GM12878 (cell line): Measurements from ENCODE around the gene PRRC2B.

ENCODE experiments used
- ASH2L ChIP-seq: fragments of 300-600, 200-600 bp; sonication (generic); IDR thresholded peaks from 2 replicates; pipeline ENCODE4 v1.6.1; 2017; ENCODE audit warnings: low read depth, mild to moderate bottlenecking, borderline replicate concordance
- CEBPB ChIP-seq, 2 experiments: fragments of 150-350 bp in 1 of 2; IDR thresholded peaks; 2 replicates each; pipeline ENCODE4 v1.6.1; 2012 to 2014; ENCODE audit warnings: low read depth in 2 of 2, low read length in 2 of 2, borderline replicate concordance in 1 of 2, inconsistent platforms in 1 of 2
- EGR1 ChIP-seq, 2 experiments: IDR thresholded peaks; 1 replicate in 1 of 2; 2 replicates in 1 of 2; pipeline ENCODE4 v1.6.1; 2011 to 2012; ENCODE audit warnings: low read depth in 2 of 2, low read length in 2 of 2, borderline replicate concordance in 1 of 2, mild to moderate bottlenecking in 1 of 2, moderate library complexity in 1 of 2
- EZH2 ChIP-seq: IDR thresholded peaks from 2 replicates; pipeline ENCODE4 v1.6.1; 2012; ENCODE audit warnings: low read depth, mild to moderate bottlenecking, control low read depth, inconsistent platforms, low read length, borderline replicate concordance; ENCODE audit not compliant: control insufficient read depth
- JUNB ChIP-seq: IDR thresholded peaks from 2 replicates; pipeline ENCODE4 v1.6.1; 2016; ENCODE audit warnings: antibody characterized with exemption, mild to moderate bottlenecking
- JUND ChIP-seq: IDR thresholded peaks from 2 replicates; pipeline ENCODE4 v1.6.1; 2012; ENCODE audit warnings: low read depth, mild to moderate bottlenecking, low read length, improper control_type of control experiment, moderate library complexity
- MYC ChIP-seq: IDR thresholded peaks from 2 replicates; pipeline ENCODE4 v1.6.1; 2011; ENCODE audit warnings: mild to moderate bottlenecking, low read length, moderate library complexity, inconsistent platforms; ENCODE audit not compliant: insufficient read depth, insufficient replicate concordance, insufficient read length, severe bottlenecking
- POLR2A ChIP-seq: IDR thresholded peaks from 2 replicates; pipeline ENCODE4 v1.6.1; 2011; ENCODE audit warnings: low read depth, mild to moderate bottlenecking, low read length
- RBBP5 ChIP-seq: fragments of 200-600 bp; sonication (generic); conservative IDR thresholded peaks from 2 replicates; pipeline ENCODE4 v1.6.1; 2016
- ZNF274 ChIP-seq: IDR thresholded peaks from one replicate; pipeline ENCODE4 v1.8.0; 2011; ENCODE audit not compliant: insufficient read length, insufficient read depth
- ZZZ3 ChIP-seq: IDR thresholded peaks from 2 replicates; pipeline ENCODE4 v1.6.1; 2011; ENCODE audit warnings: low read depth; ENCODE audit not compliant: control insufficient read depth, insufficient read length
- TF ChIP-seq, protein P1 (sequence below): fragments of 450-650 bp; IDR thresholded peaks from 2 replicates; pipeline ENCODE4 v1.6.1; 2016; ENCODE audit warnings: mild to moderate bottlenecking
- TF ChIP-seq, protein P2 (sequence below), 3 experiments: IDR thresholded peaks in 2 of 3; conservative IDR thresholded peaks in 1 of 3; 2 replicates each; pipeline ENCODE4 v1.5.1; 2011; ENCODE audit warnings: low read depth in 3 of 3, low read length in 3 of 3, mild to moderate bottlenecking in 3 of 3, control low read depth in 2 of 3, moderate library complexity in 2 of 3, inconsistent platforms in 1 of 3, mixed read lengths in 1 of 3; ENCODE audit not compliant: control insufficient read depth in 2 of 3, insufficient read depth in 1 of 3; ENCODE audit errors: extremely low read depth in 1 of 3
- TF ChIP-seq, protein P3 (sequence below): fragments of 450-650 bp; IDR thresholded peaks from 2 replicates; pipeline ENCODE4 v1.6.1; 2018; ENCODE audit warnings: mild to moderate bottlenecking, low read depth, moderate library complexity; ENCODE audit not compliant: partially characterized antibody

DNA sequence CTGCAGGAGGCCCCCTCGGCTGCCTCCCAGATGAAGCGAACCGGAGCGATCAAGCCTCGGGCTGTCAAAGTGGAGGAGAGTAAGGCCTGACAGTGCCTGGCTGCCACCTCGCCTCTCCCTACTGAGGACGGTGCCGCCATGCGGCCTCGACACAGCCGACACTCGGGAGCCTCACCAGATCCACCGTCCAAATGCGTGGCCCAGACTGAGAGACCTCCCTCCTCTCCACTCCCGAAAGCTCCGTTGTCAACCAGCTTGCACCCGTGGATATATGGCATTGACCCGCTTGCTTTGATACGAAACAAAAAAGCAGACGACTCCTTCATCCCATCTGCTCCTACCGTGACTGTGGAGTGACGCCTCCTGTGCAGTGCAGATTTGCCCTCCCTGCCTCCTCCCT lies 101.9 kb downstream of the PRRC2B start:
- TF ChIP-seq, protein P1, sequence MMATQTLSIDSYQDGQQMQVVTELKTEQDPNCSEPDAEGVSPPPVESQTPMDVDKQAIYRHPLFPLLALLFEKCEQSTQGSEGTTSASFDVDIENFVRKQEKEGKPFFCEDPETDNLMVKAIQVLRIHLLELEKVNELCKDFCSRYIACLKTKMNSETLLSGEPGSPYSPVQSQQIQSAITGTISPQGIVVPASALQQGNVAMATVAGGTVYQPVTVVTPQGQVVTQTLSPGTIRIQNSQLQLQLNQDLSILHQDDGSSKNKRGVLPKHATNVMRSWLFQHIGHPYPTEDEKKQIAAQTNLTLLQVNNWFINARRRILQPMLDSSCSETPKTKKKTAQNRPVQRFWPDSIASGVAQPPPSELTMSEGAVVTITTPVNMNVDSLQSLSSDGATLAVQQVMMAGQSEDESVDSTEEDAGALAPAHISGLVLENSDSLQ: no peak
- TF ChIP-seq, protein P2, sequence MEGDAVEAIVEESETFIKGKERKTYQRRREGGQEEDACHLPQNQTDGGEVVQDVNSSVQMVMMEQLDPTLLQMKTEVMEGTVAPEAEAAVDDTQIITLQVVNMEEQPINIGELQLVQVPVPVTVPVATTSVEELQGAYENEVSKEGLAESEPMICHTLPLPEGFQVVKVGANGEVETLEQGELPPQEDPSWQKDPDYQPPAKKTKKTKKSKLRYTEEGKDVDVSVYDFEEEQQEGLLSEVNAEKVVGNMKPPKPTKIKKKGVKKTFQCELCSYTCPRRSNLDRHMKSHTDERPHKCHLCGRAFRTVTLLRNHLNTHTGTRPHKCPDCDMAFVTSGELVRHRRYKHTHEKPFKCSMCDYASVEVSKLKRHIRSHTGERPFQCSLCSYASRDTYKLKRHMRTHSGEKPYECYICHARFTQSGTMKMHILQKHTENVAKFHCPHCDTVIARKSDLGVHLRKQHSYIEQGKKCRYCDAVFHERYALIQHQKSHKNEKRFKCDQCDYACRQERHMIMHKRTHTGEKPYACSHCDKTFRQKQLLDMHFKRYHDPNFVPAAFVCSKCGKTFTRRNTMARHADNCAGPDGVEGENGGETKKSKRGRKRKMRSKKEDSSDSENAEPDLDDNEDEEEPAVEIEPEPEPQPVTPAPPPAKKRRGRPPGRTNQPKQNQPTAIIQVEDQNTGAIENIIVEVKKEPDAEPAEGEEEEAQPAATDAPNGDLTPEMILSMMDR (IDR thresholded peaks at IDR 0.05 in 2 of 3, conservative IDR thresholded peaks at IDR 0.05 in 1 of 3; ENCODE audit: control insufficient read depth in 2 of 3, extremely low read depth in 1 of 3, insufficient read depth in 1 of 3, low read depth in 3 of 3, low read length in 3 of 3): no peak
- TF ChIP-seq, protein P3, sequence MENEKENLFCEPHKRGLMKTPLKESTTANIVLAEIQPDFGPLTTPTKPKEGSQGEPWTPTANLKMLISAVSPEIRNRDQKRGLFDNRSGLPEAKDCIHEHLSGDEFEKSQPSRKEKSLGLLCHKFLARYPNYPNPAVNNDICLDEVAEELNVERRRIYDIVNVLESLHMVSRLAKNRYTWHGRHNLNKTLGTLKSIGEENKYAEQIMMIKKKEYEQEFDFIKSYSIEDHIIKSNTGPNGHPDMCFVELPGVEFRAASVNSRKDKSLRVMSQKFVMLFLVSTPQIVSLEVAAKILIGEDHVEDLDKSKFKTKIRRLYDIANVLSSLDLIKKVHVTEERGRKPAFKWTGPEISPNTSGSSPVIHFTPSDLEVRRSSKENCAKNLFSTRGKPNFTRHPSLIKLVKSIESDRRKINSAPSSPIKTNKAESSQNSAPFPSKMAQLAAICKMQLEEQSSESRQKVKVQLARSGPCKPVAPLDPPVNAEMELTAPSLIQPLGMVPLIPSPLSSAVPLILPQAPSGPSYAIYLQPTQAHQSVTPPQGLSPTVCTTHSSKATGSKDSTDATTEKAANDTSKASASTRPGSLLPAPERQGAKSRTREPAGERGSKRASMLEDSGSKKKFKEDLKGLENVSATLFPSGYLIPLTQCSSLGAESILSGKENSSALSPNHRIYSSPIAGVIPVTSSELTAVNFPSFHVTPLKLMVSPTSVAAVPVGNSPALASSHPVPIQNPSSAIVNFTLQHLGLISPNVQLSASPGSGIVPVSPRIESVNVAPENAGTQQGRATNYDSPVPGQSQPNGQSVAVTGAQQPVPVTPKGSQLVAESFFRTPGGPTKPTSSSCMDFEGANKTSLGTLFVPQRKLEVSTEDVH: no peak
- TF ChIP-seq CEBPB (IDR thresholded peaks at IDR 0.05; ENCODE audit: borderline replicate concordance in 1 of 2, low read depth in 2 of 2, low read length in 2 of 2) (no peak), ZZZ3 (no peak), ASH2L (no peak), RBBP5 (no peak), JUND (no peak), ZNF274 (no peak), JUNB (no peak), MYC (no peak), POLR2A (peak; percentile 25), EGR1 (IDR thresholded peaks at IDR 0.05; ENCODE audit: borderline replicate concordance in 1 of 2, low read depth in 2 of 2, low read length in 2 of 2) (no peak), EZH2 (no peak)
